ENCODE measurements around the gene CLTB.

The CLTB gene

GRCh38 chr5:176383248-176383905 lies 33.0 kb downstream of the CLTB start:
- Histone ChIP-seq H3K4me2 (ENCODE audit: low read length) (no peak overlapping the region), H3K79me2 (ENCODE audit: control insufficient read depth, low read length) (peaks cover 40% of the 10 kb centered on the region), H3K4me1 (ENCODE audit: control insufficient read depth, low read length) (peaks cover 13% of the 10 kb centered on the region), H3K36me3 (ENCODE audit: control insufficient read depth, low read length) (peaks cover 92% of the 10 kb centered on the region), H4K20me1 (ENCODE audit: control insufficient read depth, insufficient read depth, low read depth, low read length) (peaks cover 18% of the 10 kb centered on the region; the same call in 1 of the 2 replicates), H3K4me3 (ENCODE audit: low read length) (no peak overlapping the region), H3K9me3 (ENCODE audit: control insufficient read depth, insufficient read depth, low read length) (no peaks in the 10 kb centered on the region), H3K27ac (ENCODE audit: low read depth, low read length) (no peak overlapping the region), H3K9me2 (replicated peaks; ENCODE audit: control insufficient read depth, low read length) (no peaks in the 10 kb centered on the region), H3F3A (ENCODE audit: control insufficient read depth, insufficient read depth) (peaks cover 18% of the 10 kb centered on the region; the same call in 1 of the 2 replicates), H3K27me3 (ENCODE audit: control insufficient read depth, low read length) (no peaks in the 10 kb centered on the region)
- TF ChIP-seq, protein P1, sequence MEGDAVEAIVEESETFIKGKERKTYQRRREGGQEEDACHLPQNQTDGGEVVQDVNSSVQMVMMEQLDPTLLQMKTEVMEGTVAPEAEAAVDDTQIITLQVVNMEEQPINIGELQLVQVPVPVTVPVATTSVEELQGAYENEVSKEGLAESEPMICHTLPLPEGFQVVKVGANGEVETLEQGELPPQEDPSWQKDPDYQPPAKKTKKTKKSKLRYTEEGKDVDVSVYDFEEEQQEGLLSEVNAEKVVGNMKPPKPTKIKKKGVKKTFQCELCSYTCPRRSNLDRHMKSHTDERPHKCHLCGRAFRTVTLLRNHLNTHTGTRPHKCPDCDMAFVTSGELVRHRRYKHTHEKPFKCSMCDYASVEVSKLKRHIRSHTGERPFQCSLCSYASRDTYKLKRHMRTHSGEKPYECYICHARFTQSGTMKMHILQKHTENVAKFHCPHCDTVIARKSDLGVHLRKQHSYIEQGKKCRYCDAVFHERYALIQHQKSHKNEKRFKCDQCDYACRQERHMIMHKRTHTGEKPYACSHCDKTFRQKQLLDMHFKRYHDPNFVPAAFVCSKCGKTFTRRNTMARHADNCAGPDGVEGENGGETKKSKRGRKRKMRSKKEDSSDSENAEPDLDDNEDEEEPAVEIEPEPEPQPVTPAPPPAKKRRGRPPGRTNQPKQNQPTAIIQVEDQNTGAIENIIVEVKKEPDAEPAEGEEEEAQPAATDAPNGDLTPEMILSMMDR (IDR thresholded peaks at IDR 0.05; ENCODE audit: low read depth, low read length, poor library complexity, severe bottlenecking) = no peak
- no peak for TF ChIP-seq EZH2phosphoT487 (IDR thresholded peaks at IDR 0.05; ENCODE audit: borderline replicate concordance, low read length)

GRCh38 chr5:176382721-176383120 lies 33.6 kb downstream of the CLTB start:
- H3K27me3 ChIP-seq (ENCODE audit: control insufficient read depth, low read length) = no peaks in the 10 kb centered on the region
- H3K4me2 ChIP-seq (ENCODE audit: low read length) = no peak overlapping the region
- H3K79me2 ChIP-seq (ENCODE audit: control insufficient read depth, low read length) = peaks cover 33% of the 10 kb centered on the region
- H3K36me3 ChIP-seq (ENCODE audit: control insufficient read depth, low read length) = peaks cover 86% of the 10 kb centered on the region
- peaks cover 13% of the 10 kb centered on the region for H3K4me1 ChIP-seq (ENCODE audit: control insufficient read depth, low read length)
- no peak overlapping the region for H3K4me3 ChIP-seq (ENCODE audit: low read length)
- H3K9me3 ChIP-seq (ENCODE audit: control insufficient read depth, insufficient read depth, low read length) = no peaks in the 10 kb centered on the region
- H4K20me1 ChIP-seq (ENCODE audit: control insufficient read depth, insufficient read depth, low read depth, low read length) = peaks cover 18% of the 10 kb centered on the region; the same call in 1 of the 2 replicates
- no peak overlapping the region for H3K27ac ChIP-seq (ENCODE audit: low read depth, low read length)
- no peaks in the 10 kb centered on the region for H3K9me2 ChIP-seq (replicated peaks; ENCODE audit: control insufficient read depth, low read length)
- peaks cover 18% of the 10 kb centered on the region; the same call in 1 of the 2 replicates for H3F3A ChIP-seq (ENCODE audit: control insufficient read depth, insufficient read depth)
- TF ChIP-seq EZH2phosphoT487 (IDR thresholded peaks at IDR 0.05; ENCODE audit: borderline replicate concordance, low read length) = no peak
- TF ChIP-seq, protein P1 (IDR thresholded peaks at IDR 0.05; ENCODE audit: low read depth, low read length, poor library complexity, severe bottlenecking) = no peak

DNA sequence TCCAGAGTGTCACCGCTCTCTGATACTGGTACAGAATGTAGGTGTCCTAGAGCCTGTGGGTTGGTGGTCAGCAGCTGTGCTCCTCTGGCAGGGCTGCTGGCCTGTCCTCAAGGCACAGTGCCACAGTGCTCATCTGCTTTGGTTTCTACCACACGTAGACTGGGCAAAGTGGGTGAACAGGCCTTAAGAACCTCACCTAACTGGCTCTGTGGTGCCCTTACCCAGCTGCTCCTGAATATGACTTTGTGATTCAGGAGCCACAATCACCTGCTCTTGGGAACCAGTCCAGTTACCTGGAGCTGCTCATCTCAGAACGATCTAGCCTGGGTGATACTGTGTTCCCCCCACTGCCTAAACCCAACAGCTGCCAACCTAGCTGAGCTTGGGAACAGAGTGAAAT lies 34.4 kb downstream of the CLTB start:
- Histone ChIP-seq H3K27ac (ENCODE audit: low read depth, low read length) (no peak overlapping the region), H4K20me1 (ENCODE audit: control insufficient read depth, insufficient read depth, low read depth, low read length) (peaks cover 11% of the 10 kb centered on the region; the same call in 1 of the 2 replicates), H3K4me3 (ENCODE audit: low read length) (no peak overlapping the region), H3K79me2 (ENCODE audit: control insufficient read depth, low read length) (peaks cover 26% of the 10 kb centered on the region), H3K4me2 (ENCODE audit: low read length) (no peak overlapping the region), H3K27me3 (ENCODE audit: control insufficient read depth, low read length) (no peaks in the 10 kb centered on the region), H3K9me2 (replicated peaks; ENCODE audit: control insufficient read depth, low read length) (no peaks in the 10 kb centered on the region), H3K4me1 (ENCODE audit: control insufficient read depth, low read length) (peaks cover 9% of the 10 kb centered on the region), H3K36me3 (ENCODE audit: control insufficient read depth, low read length) (peaks cover 79% of the 10 kb centered on the region), H3K9me3 (ENCODE audit: control insufficient read depth, insufficient read depth, low read length) (no peaks in the 10 kb centered on the region), H3F3A (ENCODE audit: control insufficient read depth, insufficient read depth) (peaks cover 18% of the 10 kb centered on the region; the same call in 1 of the 2 replicates)
- TF ChIP-seq, protein P1 (IDR thresholded peaks at IDR 0.05; ENCODE audit: low read depth, low read length, poor library complexity, severe bottlenecking) = no peak
- TF ChIP-seq EZH2phosphoT487 (IDR thresholded peaks at IDR 0.05; ENCODE audit: borderline replicate concordance, low read length) = no peak
